OCI-LY1 (cell line): ENCODE results near the gene CTU1.

Experiments used
- H2AFZ ChIP-seq: fragments of 200-600 bp; sonication (generic), shearing (Covaris generic); 2 replicates; pipeline ENCODE4 v1.6.0; 2014; ENCODE audit warnings: antibody characterized with exemption, mild to moderate bottlenecking, low read length
- H3F3A ChIP-seq: fragments of 200-600 bp; sonication (generic), shearing (Covaris generic); 2 replicates; pipeline ENCODE4 v1.6.0; 2014; ENCODE audit warnings: mild to moderate bottlenecking, antibody characterized with exemption, low read length, moderate library complexity; ENCODE audit not compliant: insufficient read depth
- H3K27ac ChIP-seq: fragments of 200-600 bp; sonication (generic); 2 replicates; pipeline ENCODE4 v1.5.1; 2014; ENCODE audit warnings: low read length, mixed run types, mild to moderate bottlenecking, low read depth; ENCODE audit not compliant: poor library complexity, severe bottlenecking
- H3K27me3 ChIP-seq: fragments of 200-600 bp; sonication (generic); 2 replicates; pipeline ENCODE4 v1.6.0; 2014; ENCODE audit warnings: antibody characterized with exemption, mild to moderate bottlenecking, low read length, moderate library complexity; ENCODE audit not compliant: insufficient read depth
- H3K36me3 ChIP-seq: fragments of 200-600 bp; sonication (generic); 2 replicates; pipeline ENCODE4 v1.6.1; 2014; ENCODE audit warnings: mild to moderate bottlenecking, antibody characterized with exemption, low read length, moderate library complexity, mixed read lengths; ENCODE audit not compliant: insufficient read depth
- H3K4me1 ChIP-seq: fragments of 200-600 bp; sonication (generic); 2 replicates; pipeline ENCODE4 v1.5.1; 2014; ENCODE audit warnings: mild to moderate bottlenecking, low read length, moderate library complexity; ENCODE audit not compliant: insufficient read depth, severe bottlenecking
- H3K4me2 ChIP-seq: fragments of 200-600 bp; sonication (generic), shearing (Covaris generic); 2 replicates; pipeline ENCODE4 v1.6.1; 2014; ENCODE audit warnings: low read length
- H3K4me3 ChIP-seq: fragments of 200-600 bp; sonication (generic); 2 replicates; pipeline ENCODE4 v1.5.1; 2014; ENCODE audit warnings: low read length, low read depth, mild to moderate bottlenecking, mixed read lengths; ENCODE audit not compliant: poor library complexity, severe bottlenecking
- H3K79me2 ChIP-seq: fragments of 200-600 bp; shearing (Covaris generic); 2 replicates; pipeline ENCODE4 v1.6.1; 2016; ENCODE audit warnings: mixed run types, low read length, mixed read lengths; ENCODE audit not compliant: insufficient read depth
- H3K9ac ChIP-seq: fragments of 200-600 bp; sonication (generic), shearing (Covaris generic); 2 replicates; pipeline ENCODE4 v1.6.1; 2014; ENCODE audit warnings: mild to moderate bottlenecking, low read length, mixed read lengths
- H3K9me2 ChIP-seq: fragments of 200-600 bp; sonication (generic), shearing (Covaris generic); 2 replicates; pipeline ENCODE4 v1.6.1; 2014; ENCODE audit warnings: low read depth, mild to moderate bottlenecking, low read length, mixed read lengths
- H3K9me3 ChIP-seq: fragments of 200-600 bp; shearing (Covaris generic); 2 replicates; pipeline ENCODE4 v1.6.1; 2014; ENCODE audit warnings: low read length, mixed read lengths
- H4K20me1 ChIP-seq: fragments of 200-600 bp; sonication (generic), shearing (Covaris generic); 2 replicates; pipeline ENCODE4 v1.6.0; 2016; ENCODE audit warnings: mild to moderate bottlenecking, low read length; ENCODE audit not compliant: insufficient read depth
- CTCF ChIP-seq: fragments of 200-600 bp; sonication (generic), shearing (Covaris generic); IDR thresholded peaks from 2 replicates; pipeline ENCODE4 v1.5.1; 2017; ENCODE audit warnings: mild to moderate bottlenecking, antibody characterized with exemption, low read length, moderate library complexity, mixed read lengths
- EZH2 ChIP-seq: fragments of 200-600 bp; sonication (generic), shearing (Covaris generic); IDR thresholded peaks from 2 replicates; pipeline ENCODE4 v1.8.0; 2017; ENCODE audit warnings: borderline replicate concordance, mixed run types, mild to moderate bottlenecking, antibody characterized with exemption, low read length, moderate library complexity, mixed read lengths

The CTU1 gene

GRCh38 chr19:51065221-51065960, 42.8 kb downstream of the CTU1 start:
- TF ChIP-seq EZH2: no peak
- no peak for TF ChIP-seq CTCF
- no peaks in the 10 kb centered on the region for H3K36me3 ChIP-seq
- no peaks in the 10 kb centered on the region for H3K9me2 ChIP-seq
- H3K9ac ChIP-seq: no peak overlapping the region
- H3K79me2 ChIP-seq: no peaks in the 10 kb centered on the region
- no peaks in the 10 kb centered on the region for H3K9me3 ChIP-seq
- no peak overlapping the region for H3K4me2 ChIP-seq
- H3K4me1 ChIP-seq: no peaks in the 10 kb centered on the region
- no peaks in the 10 kb centered on the region for H4K20me1 ChIP-seq
- no peak overlapping the region for H2AFZ ChIP-seq
- H3K27me3 ChIP-seq: no peaks in the 10 kb centered on the region; the same call in none of the 2 replicates
- H3K27ac ChIP-seq: no peak overlapping the region
- H3K4me3 ChIP-seq: no peak overlapping the region
- no peaks in the 10 kb centered on the region for H3F3A ChIP-seq

GRCh38 chr19:51064534-51065220, 43.5 kb downstream of the CTU1 start, which contains the start of gene KLK13:
TSS of gene KLK13 (minus strand) at chr19:51065092. CDS start at chr19:51065067, 25 bp downstream.
- TF ChIP-seq CTCF (no peak), EZH2 (no peak)
- Histone ChIP-seq H3K9ac (no peak within 1 kb of the TSS), H3K36me3 (no peaks in the 10 kb centered on the region), H3K9me3 (no peaks in the 10 kb centered on the region), H3K27me3 (no peaks in the 10 kb centered on the region; the same call in none of the 2 replicates), H3K79me2 (no peaks in the 10 kb centered on the region), H3K9me2 (no peaks in the 10 kb centered on the region), H3K4me1 (no peaks in the 10 kb centered on the region), H3K27ac (no peak within 1 kb of the TSS), H2AFZ (no peak within 1 kb of the TSS), H4K20me1 (no peaks in the 10 kb centered on the region), H3F3A (no peaks in the 10 kb centered on the region), H3K4me2 (no peak within 1 kb of the TSS), H3K4me3 (no peak within 1 kb of the TSS)

GRCh38 chr19:51063664-51064063, 44.5 kb downstream of the CTU1 start:
- Histone ChIP-seq H3K27ac (no peak overlapping the region), H3K9ac (no peak overlapping the region), H3K4me1 (no peaks in the 10 kb centered on the region), H4K20me1 (no peaks in the 10 kb centered on the region), H3K36me3 (no peaks in the 10 kb centered on the region), H2AFZ (no peak overlapping the region), H3K27me3 (no peaks in the 10 kb centered on the region; the same call in 1 of the 2 replicates), H3K4me3 (no peak overlapping the region), H3F3A (no peaks in the 10 kb centered on the region), H3K9me3 (no peaks in the 10 kb centered on the region), H3K9me2 (no peaks in the 10 kb centered on the region), H3K4me2 (no peak overlapping the region), H3K79me2 (no peaks in the 10 kb centered on the region)
- no peak for TF ChIP-seq EZH2
- TF ChIP-seq CTCF: no peak
